SK-N-SH treated with all-trans-retinoic acid at 6 μM for 48 hours (cell line): ENCODE measurements around the gene LYPLA2.

Experiments
- ARNTL ChIP-seq: fragments of 450-650 bp; formaldehyde crosslinking; IDR thresholded peaks from 2 replicates; pipeline ENCODE4 v1.5.0; 2020; ENCODE audit warnings: low read depth, mild to moderate bottlenecking, moderate library complexity, borderline replicate concordance
- BACH2 ChIP-seq: fragments of 250-450 bp; sonication (Bioruptor Pico); IDR thresholded peaks from 2 replicates; pipeline ENCODE4 v1.9.0; 2021; ENCODE audit warnings: mild to moderate bottlenecking, borderline replicate concordance
- GLIS3 ChIP-seq: fragments of 250-450 bp; sonication (Bioruptor Pico); IDR thresholded peaks from 2 replicates; pipeline ENCODE4 v1.5.0; 2020; ENCODE audit warnings: mild to moderate bottlenecking, moderate library complexity
- OSR1 ChIP-seq: fragments of 250-450 bp; sonication (Bioruptor Pico); IDR thresholded peaks from 2 replicates; pipeline ENCODE4 v1.8.0; 2022; ENCODE audit warnings: moderate library complexity, mild to moderate bottlenecking, inconsistent platforms
- RARB ChIP-seq: fragments of 250-450 bp; sonication (Bioruptor Pico); IDR thresholded peaks from 2 replicates; pipeline ENCODE4 v1.8.0; 2021; ENCODE audit warnings: mild to moderate bottlenecking, moderate library complexity
- TCF4 ChIP-seq: fragments of 250-450 bp; sonication (Bioruptor Pico); IDR thresholded peaks from 2 replicates; pipeline ENCODE4 v1.8.0; 2021; ENCODE audit warnings: mild to moderate bottlenecking, moderate library complexity, borderline replicate concordance
- TOX ChIP-seq: fragments of 250-450 bp; sonication (Bioruptor Pico); IDR thresholded peaks from 2 replicates; pipeline ENCODE4 v1.8.0; 2021; ENCODE audit warnings: mild to moderate bottlenecking, moderate library complexity, borderline replicate concordance
- TSHZ2 ChIP-seq: fragments of 250-450 bp; sonication (Bioruptor Pico); IDR thresholded peaks from 2 replicates; pipeline ENCODE4 v1.5.0; 2020; ENCODE audit warnings: mild to moderate bottlenecking, moderate library complexity
- ZC3H10 ChIP-seq: fragments of 250-450 bp; sonication (Bioruptor Pico); IDR thresholded peaks from 2 replicates; pipeline ENCODE4 v1.5.1; 2021; ENCODE audit warnings: mild to moderate bottlenecking, moderate library complexity
- ZFP3 ChIP-seq: fragments of 250-450 bp; sonication (Bioruptor Pico); IDR thresholded peaks from 2 replicates; pipeline ENCODE4 v1.5.0; 2020; ENCODE audit warnings: mild to moderate bottlenecking, moderate library complexity
- ZFP30 ChIP-seq: fragments of 450-650 bp; formaldehyde crosslinking; IDR thresholded peaks from 2 replicates; pipeline ENCODE4 v1.5.0; 2022; ENCODE audit warnings: mild to moderate bottlenecking, moderate library complexity
- ZNF8 ChIP-seq: fragments of 450-650 bp; formaldehyde crosslinking; IDR thresholded peaks from 2 replicates; pipeline ENCODE4 v1.5.0; 2020; ENCODE audit warnings: mild to moderate bottlenecking, moderate library complexity
- TF ChIP-seq, protein P1 (sequence below): fragments of 250-450 bp; sonication (Bioruptor Pico); IDR thresholded peaks from 2 replicates; pipeline ENCODE4 v1.8.0; 2020; ENCODE audit warnings: mild to moderate bottlenecking, moderate library complexity, borderline replicate concordance

- TF ChIP-seq TOX (CRISPR knock-in tag) (no peak), ARNTL (CRISPR knock-in tag) (no peak), RARB (no peak), ZC3H10 (CRISPR knock-in tag) (no peak), TSHZ2 (CRISPR knock-in tag) (no peak), ZFP3 (CRISPR knock-in tag) (no peak), ZFP30 (CRISPR knock-in tag) (no peak), BACH2 (CRISPR knock-in tag) (no peak), GLIS3 (no peak), ZNF8 (no peak), OSR1 (no peak), TCF4 (CRISPR knock-in tag) (no peak)
- TF ChIP-seq, protein P1, sequence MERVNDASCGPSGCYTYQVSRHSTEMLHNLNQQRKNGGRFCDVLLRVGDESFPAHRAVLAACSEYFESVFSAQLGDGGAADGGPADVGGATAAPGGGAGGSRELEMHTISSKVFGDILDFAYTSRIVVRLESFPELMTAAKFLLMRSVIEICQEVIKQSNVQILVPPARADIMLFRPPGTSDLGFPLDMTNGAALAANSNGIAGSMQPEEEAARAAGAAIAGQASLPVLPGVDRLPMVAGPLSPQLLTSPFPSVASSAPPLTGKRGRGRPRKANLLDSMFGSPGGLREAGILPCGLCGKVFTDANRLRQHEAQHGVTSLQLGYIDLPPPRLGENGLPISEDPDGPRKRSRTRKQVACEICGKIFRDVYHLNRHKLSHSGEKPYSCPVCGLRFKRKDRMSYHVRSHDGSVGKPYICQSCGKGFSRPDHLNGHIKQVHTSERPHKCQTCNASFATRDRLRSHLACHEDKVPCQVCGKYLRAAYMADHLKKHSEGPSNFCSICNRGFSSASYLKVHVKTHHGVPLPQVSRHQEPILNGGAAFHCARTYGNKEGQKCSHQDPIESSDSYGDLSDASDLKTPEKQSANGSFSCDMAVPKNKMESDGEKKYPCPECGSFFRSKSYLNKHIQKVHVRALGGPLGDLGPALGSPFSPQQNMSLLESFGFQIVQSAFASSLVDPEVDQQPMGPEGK (CRISPR knock-in tag) = no peak
Measured at GRCh38 chr1:23793018-23793781, 2.3 kb downstream of the LYPLA2 start.
